T-helper 9 cell (primary cell): ENCODE results near the gene C14orf93.

ENCODE experiments used
- DNase-seq: peaks from one replicate; pipeline ENCODE4 v3.0.0-alpha.2; 2020
- total RNA-seq, 2 donors: gene quantifications; one replicate each; lab custom pipeline; 2026; lab: John Stamatoyannopoulos, UW

The C14orf93 gene
- 9.7 to 12.4 reads per million in 2 donors for total RNA-seq

- peak; percentile 72 for DNase-seq
Measured at GRCh38 chr14:23009939-23010726, at the start of gene C14orf93. C14orf93 (minus strand) TSS chr14:23010143; CDS start chr14:22999023, 11,120 bp downstream.

- DNase-seq: no peak
Measured at GRCh38 chr14:23058654-23059504, 48.9 kb upstream of the C14orf93 start.

DNA sequence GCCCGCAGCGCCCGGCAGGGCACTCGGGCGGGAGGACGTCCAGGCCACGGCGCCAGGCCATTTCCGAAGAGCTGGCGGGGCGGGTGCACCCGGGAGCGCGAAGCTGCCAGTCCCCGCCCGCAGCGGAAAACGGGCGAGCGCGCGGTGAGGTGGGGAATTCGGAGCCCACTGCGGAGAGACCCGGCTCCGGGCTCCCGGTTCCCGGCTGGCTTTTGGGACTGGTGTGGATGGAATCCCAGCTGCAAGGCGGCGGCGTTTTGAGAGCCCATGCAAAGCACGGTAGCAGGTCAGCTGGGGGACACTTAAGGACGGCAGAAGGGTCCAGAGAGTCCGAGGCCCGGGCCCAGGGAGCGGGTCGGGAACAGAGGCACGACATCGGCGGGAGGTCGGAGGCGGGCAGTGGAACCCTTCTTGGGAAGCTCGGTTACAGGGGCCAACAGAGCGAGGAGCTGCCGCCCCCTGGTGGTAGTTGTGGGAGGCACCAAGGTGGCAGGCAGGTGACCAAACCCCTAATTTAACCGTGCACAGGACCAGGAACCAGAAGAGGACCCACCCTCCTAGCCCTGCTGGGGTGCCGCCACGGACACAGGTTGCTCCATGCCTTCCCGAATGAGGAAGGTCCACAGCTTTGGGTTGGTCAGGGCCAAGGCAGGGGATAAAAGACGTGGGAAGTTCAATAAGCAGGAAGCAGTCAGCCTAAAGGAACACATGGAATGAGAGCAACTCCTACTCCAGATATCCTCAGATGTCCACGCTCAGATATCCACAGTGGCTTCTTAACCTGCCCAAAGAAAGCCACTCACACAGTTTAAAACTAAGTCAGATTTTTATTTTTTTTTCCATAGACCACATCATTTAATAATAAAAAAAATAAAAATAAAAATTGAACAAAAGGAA lies 48.1 kb upstream of the C14orf93 start:
- DNase-seq: peak; percentile 87

- DNase-seq: peak; percentile 64
Measured at GRCh38 chr14:23056956-23057756, 47.2 kb upstream of the C14orf93 start, which contains the start of gene CDH24. CDH24 (minus strand) TSS chr14:23057520; CDS start chr14:23055733, 1,787 bp downstream.

DNA sequence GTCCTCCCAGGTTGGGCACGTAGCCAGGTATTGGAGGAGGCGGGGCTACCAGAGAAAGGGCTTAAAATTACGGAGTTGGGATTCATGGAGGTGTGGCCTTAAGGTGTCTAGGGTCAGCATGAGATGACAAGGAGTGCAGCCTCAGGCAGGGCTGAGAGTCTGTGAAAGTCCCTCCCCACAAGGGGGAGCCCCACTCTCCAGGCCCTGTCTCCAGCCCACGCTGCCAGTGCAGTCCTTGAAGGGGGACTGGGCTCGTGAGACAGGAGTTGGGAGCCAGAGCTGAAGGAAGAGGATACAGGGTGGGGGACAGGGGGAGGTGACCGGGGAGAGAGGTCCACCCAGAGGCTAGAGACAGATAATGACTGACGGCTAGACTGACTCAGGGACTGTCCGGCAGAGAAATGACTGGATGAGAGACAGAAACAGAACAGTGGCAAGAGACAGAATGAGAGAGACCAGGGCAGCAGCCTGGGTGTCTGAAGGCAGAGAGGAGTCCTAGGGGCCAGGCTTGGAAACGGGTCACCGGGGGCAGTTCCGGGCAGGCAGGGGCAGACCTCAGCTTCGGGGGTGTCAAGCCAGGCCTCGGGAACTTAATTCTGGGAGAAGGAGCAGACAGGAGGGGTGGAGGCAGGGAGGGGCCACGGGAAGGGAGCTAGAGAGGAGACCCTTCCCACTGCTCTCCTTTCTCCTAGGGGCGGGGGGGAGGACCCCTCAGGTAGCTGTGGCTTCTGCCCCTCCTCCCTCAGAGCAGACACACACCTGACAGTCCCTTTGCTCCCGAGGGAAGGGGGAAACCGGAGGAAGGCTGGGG lies 46.4 kb upstream of the C14orf93 start:
- peak; percentile 60 for DNase-seq

GRCh38 chr14:23055621-23056144 lies 45.7 kb upstream of the C14orf93 start:
- DNase-seq: no peak

DNA sequence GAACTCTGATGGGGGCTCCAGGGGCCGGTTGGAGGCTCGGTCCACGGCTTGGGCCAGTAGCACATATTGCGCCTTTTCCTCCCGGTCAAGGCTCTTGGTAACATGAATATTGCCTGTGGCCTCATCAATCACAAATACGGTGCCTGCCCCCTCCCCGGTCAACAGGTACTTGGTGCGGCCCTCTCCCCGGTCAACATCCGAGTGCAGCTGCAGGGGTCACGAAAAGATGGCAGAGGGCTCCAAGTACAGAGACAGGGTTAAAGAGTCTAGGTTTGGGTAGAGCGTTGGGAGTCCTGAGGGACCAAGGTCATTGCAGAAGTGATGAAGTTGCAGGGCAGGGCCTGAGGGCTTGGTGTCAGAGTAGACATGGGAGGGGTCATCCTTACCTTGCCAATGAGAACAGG lies 45.2 kb upstream of the C14orf93 start:
- DNase-seq: no peak

- DNase-seq: no peak
Measured at GRCh38 chr14:23054000-23054811, 44.3 kb upstream of the C14orf93 start.

DNA sequence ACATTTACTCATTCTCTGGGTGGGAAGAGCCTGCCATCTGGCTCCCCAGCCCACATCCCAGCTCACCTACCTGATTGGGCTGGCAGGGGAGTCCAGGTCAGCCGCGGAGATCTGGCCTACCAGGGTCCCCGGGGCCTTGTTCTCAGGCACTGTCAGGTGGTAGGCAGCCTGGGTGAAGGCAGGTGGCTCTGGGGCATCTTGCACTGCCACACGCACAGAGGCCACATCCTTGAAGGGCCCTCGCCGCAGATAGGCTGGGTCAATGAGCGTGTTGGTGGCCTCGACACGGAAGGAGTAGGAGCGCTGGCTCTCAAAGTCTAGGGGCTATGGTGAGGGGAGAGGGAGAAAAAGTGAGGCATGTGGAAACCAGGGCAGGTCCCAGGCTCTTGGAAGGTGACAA lies 43.5 kb upstream of the C14orf93 start:
- DNase-seq: no peak

GRCh38 chr14:23052671-23053070 lies 42.7 kb upstream of the C14orf93 start:
- DNase-seq: no peak

GRCh38 chr14:23052182-23052623 lies 42.3 kb upstream of the C14orf93 start:
- no peak for DNase-seq

GRCh38 chr14:23051141-23052057 lies 41.5 kb upstream of the C14orf93 start:
- DNase-seq: no peak

DNA sequence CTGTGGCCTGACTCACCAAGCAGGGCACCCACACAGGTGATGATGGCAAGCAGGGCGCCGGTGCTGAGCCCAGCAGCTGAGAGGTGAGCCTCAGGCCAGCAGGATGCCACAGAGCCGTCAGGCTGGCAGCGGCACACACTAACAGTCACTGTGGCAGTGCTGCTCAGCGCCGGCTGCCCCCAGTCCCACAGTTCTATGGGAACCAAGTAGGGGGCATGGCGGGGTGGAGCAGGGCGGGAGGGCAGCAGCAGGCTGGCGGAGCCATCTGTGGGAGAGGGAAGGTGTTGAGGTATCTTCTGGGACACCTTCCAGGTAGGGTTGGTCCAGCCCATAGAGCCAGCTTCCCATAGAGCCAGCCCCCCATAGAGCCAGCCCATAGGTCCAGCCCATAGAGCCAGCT lies 39.1 kb upstream of the C14orf93 start:
- no peak for DNase-seq

GRCh38 chr14:23047751-23048693 lies 38.1 kb upstream of the C14orf93 start:
- DNase-seq: no peak

DNA sequence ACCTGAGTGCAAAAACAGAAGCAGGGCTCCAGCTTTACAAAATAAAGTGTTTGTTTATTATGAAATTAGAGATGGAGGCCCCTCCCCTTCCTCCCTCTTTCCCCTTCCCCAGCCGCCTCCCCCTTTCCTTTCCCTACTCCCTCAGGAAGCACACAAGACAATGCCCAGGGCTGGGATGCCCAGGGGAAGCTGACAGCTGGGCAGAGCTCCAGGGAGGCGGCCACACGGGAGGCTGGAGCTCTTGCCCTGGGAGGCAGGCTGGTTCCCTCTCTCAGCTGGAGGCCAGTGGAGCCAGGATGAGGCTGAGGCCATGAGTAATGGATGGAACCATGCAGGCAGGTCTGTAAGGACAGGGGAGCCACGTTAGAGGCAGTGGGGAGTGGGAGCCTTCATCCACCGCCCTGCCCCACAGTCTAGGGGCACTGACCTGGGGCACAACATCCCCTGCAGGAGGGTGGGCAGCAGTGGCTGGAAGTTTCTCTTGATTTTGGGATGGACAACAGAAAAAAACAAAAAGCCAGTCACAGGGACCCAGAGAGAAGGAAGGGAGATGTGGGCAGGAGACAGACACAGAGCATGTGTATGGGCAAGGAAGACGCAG lies 37.2 kb upstream of the C14orf93 start:
- no peak for DNase-seq

DNA sequence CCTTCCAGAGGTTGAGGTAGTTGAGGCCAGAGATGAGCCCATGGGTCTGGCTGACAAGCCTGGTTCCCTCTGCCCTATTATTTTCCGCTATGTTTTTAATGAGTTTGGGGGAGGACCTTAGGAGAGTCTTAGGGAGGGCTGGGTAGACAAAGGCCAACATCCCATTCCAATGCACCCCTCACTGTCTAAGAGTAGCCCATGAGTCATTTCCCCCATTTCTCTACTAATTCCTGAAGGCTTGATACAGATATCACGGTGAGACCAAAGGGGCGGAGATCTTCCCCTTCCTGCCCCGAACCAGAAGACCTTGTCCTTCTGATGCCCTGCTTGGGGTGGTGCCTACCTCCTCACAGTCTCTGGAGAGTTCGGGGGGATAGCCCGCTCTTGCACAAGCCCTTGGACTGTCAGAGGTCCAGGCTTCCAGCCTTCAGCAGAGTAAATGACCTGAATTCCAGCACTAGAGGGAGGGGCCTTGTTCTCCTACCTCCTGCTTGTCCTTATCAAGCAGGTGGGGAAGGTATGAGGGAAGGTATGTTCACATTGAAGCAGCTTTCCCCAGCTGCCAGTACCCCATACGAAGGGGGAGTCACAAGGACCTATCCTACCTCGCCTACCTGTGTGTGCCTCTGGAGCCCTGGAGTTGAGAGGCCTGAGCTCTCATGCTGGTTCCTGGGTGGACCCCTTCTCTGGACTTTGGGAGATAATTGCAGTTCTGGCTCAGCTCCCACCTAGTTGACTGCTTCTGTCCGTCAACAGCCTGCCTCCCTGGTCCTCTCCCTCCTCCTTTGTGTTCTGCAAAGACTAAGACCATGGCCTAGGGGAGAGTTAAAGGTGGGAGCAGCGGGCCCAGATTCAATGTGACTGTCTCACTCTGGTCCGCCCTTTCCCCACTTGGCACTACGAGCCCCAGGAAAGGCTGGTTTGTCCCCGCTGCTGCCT lies 35.7 kb upstream of the C14orf93 start:
- no peak for DNase-seq
